Measurements from ENCODE around the gene CACNG6. TPM values are rescaled to one million over a fixed set of nuclear protein-coding genes. Genes with fewer than 3 reads are reported as not detected.

The CACNG6 gene
- total RNA-seq, 2 experiments from 2014 or later: 1.2 to 4.9 TPM

DNA sequence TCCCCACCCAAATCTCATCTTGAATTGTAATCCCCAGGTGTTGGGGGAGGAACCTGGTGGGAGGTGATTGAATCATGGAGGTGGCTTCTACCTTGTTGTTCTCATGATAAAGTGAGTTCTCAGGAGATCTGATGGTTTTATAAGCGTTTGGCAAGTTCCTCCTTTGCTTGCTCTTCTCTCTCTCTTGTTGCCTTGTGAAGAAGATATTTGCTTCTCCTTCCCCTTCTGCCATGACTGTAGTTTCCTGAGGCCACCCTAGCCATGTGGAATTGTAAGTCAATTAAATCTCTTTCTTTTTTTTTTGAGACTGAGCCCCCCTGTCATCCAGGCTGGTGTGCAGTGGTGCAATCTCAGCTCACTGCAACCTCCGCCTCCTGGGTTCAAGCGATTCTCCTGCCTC is 37.9 kb downstream of the CACNG6 start:
- POLR2A ChIA-PET: interaction anchor here (0.6 kb wide), 1 partner anchor 14 kb away, joined by 3 read pairs; no protein-coding TSS in a partner anchor

DNA sequence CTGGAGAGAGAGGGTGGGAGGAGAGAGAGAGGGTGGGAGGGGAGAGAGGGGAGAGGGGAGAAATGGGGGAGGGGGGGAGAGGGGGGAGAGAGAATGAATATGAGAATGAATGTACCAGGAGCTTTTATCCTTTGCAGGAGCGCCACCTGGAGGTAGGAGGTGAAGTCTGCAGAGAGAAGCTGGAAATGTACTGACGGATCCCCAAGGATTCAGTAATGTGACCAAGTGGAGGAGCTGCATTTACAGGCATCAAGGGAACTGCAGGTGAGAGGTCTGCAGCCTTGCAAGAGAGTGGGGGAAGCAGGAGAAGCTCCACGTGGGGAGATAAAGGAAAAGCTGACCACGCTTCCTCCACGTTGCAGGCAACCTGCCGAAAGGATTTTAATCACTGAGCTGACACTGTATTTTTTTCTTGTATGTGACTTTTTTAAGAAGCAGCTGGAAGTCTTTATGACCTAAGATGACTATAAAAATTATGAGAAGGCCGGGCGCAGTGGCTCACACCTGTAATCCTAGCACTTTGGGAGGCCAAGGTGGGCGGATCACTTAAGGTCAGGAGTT is 38.6 kb downstream of the CACNG6 start:
- BruUV-seq (replicated peaks): no TSS peak
- Histone ChIP-seq H3K4me2 (ENCODE audit: low read length) (no peak overlapping the region), H3K9me3 (ENCODE audit: low read length) (no peaks in the 10 kb centered on the region), H3K27ac (ENCODE audit: low read depth, low read length, poor library complexity, severe bottlenecking) (no peak overlapping the region), H2AFZ (ENCODE audit: low read length) (no peak overlapping the region), H3K36me3 (ENCODE audit: insufficient read depth, low read length) (no peaks in the 10 kb centered on the region), H3K4me1 (ENCODE audit: insufficient read depth, low read length, poor library complexity, severe bottlenecking) (no peaks in the 10 kb centered on the region), H3K79me2 (ENCODE audit: insufficient read depth, low read depth, low read length) (no peaks in the 10 kb centered on the region), H4K20me1 (ENCODE audit: insufficient read depth, low read length) (no peaks in the 10 kb centered on the region), H3K4me3 (ENCODE audit: low read depth, low read length, poor library complexity, severe bottlenecking) (no peak overlapping the region), H3K9me2 (ENCODE audit: insufficient read depth, low read length) (no peaks in the 10 kb centered on the region)
- peak; percentile 59 for DNase-seq (ENCODE audit: low spot score)
- TF ChIP-seq, protein P1, sequence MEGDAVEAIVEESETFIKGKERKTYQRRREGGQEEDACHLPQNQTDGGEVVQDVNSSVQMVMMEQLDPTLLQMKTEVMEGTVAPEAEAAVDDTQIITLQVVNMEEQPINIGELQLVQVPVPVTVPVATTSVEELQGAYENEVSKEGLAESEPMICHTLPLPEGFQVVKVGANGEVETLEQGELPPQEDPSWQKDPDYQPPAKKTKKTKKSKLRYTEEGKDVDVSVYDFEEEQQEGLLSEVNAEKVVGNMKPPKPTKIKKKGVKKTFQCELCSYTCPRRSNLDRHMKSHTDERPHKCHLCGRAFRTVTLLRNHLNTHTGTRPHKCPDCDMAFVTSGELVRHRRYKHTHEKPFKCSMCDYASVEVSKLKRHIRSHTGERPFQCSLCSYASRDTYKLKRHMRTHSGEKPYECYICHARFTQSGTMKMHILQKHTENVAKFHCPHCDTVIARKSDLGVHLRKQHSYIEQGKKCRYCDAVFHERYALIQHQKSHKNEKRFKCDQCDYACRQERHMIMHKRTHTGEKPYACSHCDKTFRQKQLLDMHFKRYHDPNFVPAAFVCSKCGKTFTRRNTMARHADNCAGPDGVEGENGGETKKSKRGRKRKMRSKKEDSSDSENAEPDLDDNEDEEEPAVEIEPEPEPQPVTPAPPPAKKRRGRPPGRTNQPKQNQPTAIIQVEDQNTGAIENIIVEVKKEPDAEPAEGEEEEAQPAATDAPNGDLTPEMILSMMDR (conservative IDR thresholded peaks at IDR 0.05; ENCODE audit: low read length): peak; percentile 76
- no peak for TF ChIP-seq EZH2phosphoT487 (IDR thresholded peaks at IDR 0.05; ENCODE audit: borderline replicate concordance, low read depth, low read length)
- CTCF ChIA-PET (ENCODE audit: unreplicated experiment): interaction anchor here (0.6 to 0.7 kb wide), 2 partner anchors 16 to 200 kb away, joined by 3 to 4 read pairs; no protein-coding TSS in a partner anchor
- POLR2A ChIA-PET: no interaction called here
- intact Hi-C loops (cut with micrococcal nuclease; ENCODE audit: unreplicated experiment): loop anchor here (2.0 kb wide), 1 partner anchor 237 kb away; no protein-coding TSS in a partner anchor

More for the DNA sequence above, 37.9 kb downstream of the CACNG6 start:
- no peak overlapping the region for H3K27ac ChIP-seq (ENCODE audit: low read depth, low read length, poor library complexity, severe bottlenecking)
- H3K4me2 ChIP-seq (ENCODE audit: low read length): no peak overlapping the region
- no peaks in the 10 kb centered on the region for H4K20me1 ChIP-seq (ENCODE audit: insufficient read depth, low read length)
- H3K9me2 ChIP-seq (ENCODE audit: insufficient read depth, low read length): no peaks in the 10 kb centered on the region
- H3K79me2 ChIP-seq (ENCODE audit: insufficient read depth, low read depth, low read length): no peaks in the 10 kb centered on the region
- BruUV-seq (replicated peaks): no TSS peak
- H3K4me3 ChIP-seq (ENCODE audit: low read depth, low read length, poor library complexity, severe bottlenecking): no peak overlapping the region
- H3K9me3 ChIP-seq (ENCODE audit: low read length): no peaks in the 10 kb centered on the region
- CTCF ChIA-PET (ENCODE audit: unreplicated experiment): interaction anchor here (0.6 kb wide), 1 partner anchor 167 kb away, joined by 3 read pairs; no protein-coding TSS in a partner anchor
- H2AFZ ChIP-seq (ENCODE audit: low read length): no peak overlapping the region
- no peak for DNase-seq (ENCODE audit: low spot score)
- intact Hi-C loops (cut with micrococcal nuclease; ENCODE audit: unreplicated experiment): loop anchor here (2.0 kb wide), 1 partner anchor 236 kb away; no protein-coding TSS in a partner anchor
- TF ChIP-seq, protein P1 (conservative IDR thresholded peaks at IDR 0.05; ENCODE audit: low read length): no peak
- no peak for TF ChIP-seq EZH2phosphoT487 (IDR thresholded peaks at IDR 0.05; ENCODE audit: borderline replicate concordance, low read depth, low read length)
- no peaks in the 10 kb centered on the region for H3K36me3 ChIP-seq (ENCODE audit: insufficient read depth, low read length)
- H3K4me1 ChIP-seq (ENCODE audit: insufficient read depth, low read length, poor library complexity, severe bottlenecking): no peaks in the 10 kb centered on the region

DNA sequence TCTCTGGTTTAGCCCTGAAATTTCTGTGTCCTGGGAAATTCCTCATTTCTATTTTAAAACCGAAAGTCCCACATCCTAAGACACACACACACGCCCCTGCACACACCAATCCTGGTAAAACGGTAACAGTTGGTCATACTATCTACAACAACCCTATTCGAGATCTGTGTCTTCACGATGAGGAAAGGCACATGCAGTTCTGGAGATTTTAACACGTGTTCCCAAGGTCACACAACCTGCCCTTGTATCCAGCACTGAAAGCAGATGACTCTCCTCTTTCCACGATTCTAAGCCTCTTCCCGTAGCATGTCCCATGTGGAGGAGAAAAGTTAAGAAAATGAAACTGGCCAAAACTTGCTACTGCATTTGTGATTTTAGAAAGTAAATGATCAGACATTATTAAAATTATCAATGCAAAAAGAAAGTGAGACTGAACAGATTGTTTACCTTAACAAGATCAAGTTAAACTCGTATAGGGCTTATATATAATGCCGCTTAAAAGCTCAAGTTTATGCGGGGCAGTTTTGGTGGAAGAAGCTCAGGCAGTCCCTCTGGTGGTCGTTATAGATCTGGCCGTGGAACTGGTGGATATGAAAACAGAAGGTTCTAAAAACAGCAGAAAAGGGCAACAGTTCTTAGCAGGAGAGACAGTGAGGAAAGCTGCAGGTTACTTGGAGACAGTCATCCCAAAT is 39.6 kb downstream of the CACNG6 start:
- ChIA-PET CTCF (ENCODE audit: unreplicated experiment) (interaction anchor here (0.6 kb wide), 1 partner anchor 118 kb away, joined by 3 read pairs; no protein-coding TSS in a partner anchor), POLR2A (no interaction called here)
- Histone ChIP-seq H4K20me1 (ENCODE audit: insufficient read depth, low read length) (no peaks in the 10 kb centered on the region), H2AFZ (ENCODE audit: low read length) (no peak overlapping the region), H3K36me3 (ENCODE audit: insufficient read depth, low read length) (no peaks in the 10 kb centered on the region), H3K27ac (ENCODE audit: low read depth, low read length, poor library complexity, severe bottlenecking) (no peak overlapping the region), H3K4me3 (ENCODE audit: low read depth, low read length, poor library complexity, severe bottlenecking) (no peak overlapping the region), H3K4me2 (ENCODE audit: low read length) (no peak overlapping the region), H3K79me2 (ENCODE audit: insufficient read depth, low read depth, low read length) (no peaks in the 10 kb centered on the region), H3K9me3 (ENCODE audit: low read length) (no peaks in the 10 kb centered on the region), H3K9me2 (ENCODE audit: insufficient read depth, low read length) (no peaks in the 10 kb centered on the region), H3K4me1 (ENCODE audit: insufficient read depth, low read length, poor library complexity, severe bottlenecking) (no peaks in the 10 kb centered on the region)
- peak; percentile 14 for DNase-seq (ENCODE audit: low spot score)
- TF ChIP-seq, protein P1 (conservative IDR thresholded peaks at IDR 0.05; ENCODE audit: low read length): peak; percentile 70
- no peak for TF ChIP-seq EZH2phosphoT487 (IDR thresholded peaks at IDR 0.05; ENCODE audit: borderline replicate concordance, low read depth, low read length)
- no TSS peak for BruUV-seq (replicated peaks)
- intact Hi-C loops (cut with micrococcal nuclease; ENCODE audit: unreplicated experiment): no loop called here
